Brain microvascular endothelial cell (primary cell): Measurements from ENCODE around the gene SLC43A3.
"Not testable (repeated sequence)": the region's sequence is repeated elsewhere in the genome, so short reads cannot be mapped to it uniquely, and the experiment has no call there.

ENCODE experiments used
- DNase-seq: peaks from one replicate; pipeline ENCODE4 v3.0.0-alpha.2; 2020
- H3K27ac ChIP-seq: fragments of 250-450 bp; sonication (Bioruptor Pico); 2 replicates; pipeline ENCODE4 v1.5.1; 2020; ENCODE audit warnings: mild to moderate bottlenecking, moderate library complexity
- H3K27me3 ChIP-seq: fragments of 250-450 bp; sonication (Bioruptor Pico); replicated peaks from 2 replicates; pipeline ENCODE4 v1.5.1; 2020; ENCODE audit warnings: mild to moderate bottlenecking
- H3K36me3 ChIP-seq: fragments of 250-450 bp; sonication (Bioruptor Pico); replicated peaks from 2 replicates; pipeline ENCODE4 v1.5.1; 2020; ENCODE audit warnings: mild to moderate bottlenecking
- H3K4me3 ChIP-seq: 2 replicates; pipeline ENCODE4 v1.5.1; 2011; ENCODE audit warnings: low read depth, mild to moderate bottlenecking, control low read depth, low read length, moderate library complexity
- CTCF ChIP-seq: IDR thresholded peaks from 2 replicates; pipeline ENCODE4 v1.5.1; 2011; ENCODE audit warnings: low read depth, mild to moderate bottlenecking, moderate library complexity, low read length, control low read depth, inconsistent platforms; ENCODE audit errors: missing control alignments
- in situ Hi-C: cut with HindIII; loops from 2 replicates; pipeline ENCODE4 v1.10.0; 2017; ENCODE audit warnings: low sequenced_read_pairs, low pct_ligation_motif_present

The SLC43A3 gene

GRCh38 chr11:57446055-57446454 is 19.1 kb upstream of the SLC43A3 start:
- Histone ChIP-seq H3K27ac (no peak overlapping the region), H3K4me3 (no peak overlapping the region), H3K27me3 (no peaks in the 10 kb centered on the region), H3K36me3 (no peaks in the 10 kb centered on the region)
- DNase-seq, result no peak
- in situ Hi-C loops, result no loop called here
- TF ChIP-seq CTCF, result no peak

- H3K36me3 ChIP-seq, in situ Hi-C loops, DNase-seq, H3K27me3 ChIP-seq, H3K27ac ChIP-seq, H3K4me3 ChIP-seq: not testable (repeated sequence)
Measured at GRCh38 chr11:57445122-57445394, 18.1 kb upstream of the SLC43A3 start.

GRCh38 chr11:57444362-57445121 is 17.6 kb upstream of the SLC43A3 start:
- no peak for DNase-seq
- no peak for TF ChIP-seq CTCF

GRCh38 chr11:57440744-57441414 is 14.0 kb upstream of the SLC43A3 start:
- no peak for TF ChIP-seq CTCF
- in situ Hi-C loops, result no loop called here
- no peak for DNase-seq
- Histone ChIP-seq H3K27me3 (no peaks in the 10 kb centered on the region), H3K36me3 (no peaks in the 10 kb centered on the region), H3K4me3 (no peak overlapping the region), H3K27ac (no peak overlapping the region)

More at GRCh38 chr11:57444362-57445121, 17.6 kb upstream of the SLC43A3 start:
- H3K27ac ChIP-seq, result no peak overlapping the region
- no peaks in the 10 kb centered on the region for H3K27me3 ChIP-seq
- H3K36me3 ChIP-seq, result no peaks in the 10 kb centered on the region
- no peak overlapping the region for H3K4me3 ChIP-seq
- in situ Hi-C loops, result no loop called here

GRCh38 chr11:57439786-57440185 is 12.9 kb upstream of the SLC43A3 start:
- in situ Hi-C loops, result no loop called here
- Histone ChIP-seq H3K36me3 (no peaks in the 10 kb centered on the region), H3K4me3 (no peak overlapping the region), H3K27ac (no peak overlapping the region), H3K27me3 (no peaks in the 10 kb centered on the region)
- no peak for TF ChIP-seq CTCF
- DNase-seq, result no peak

GRCh38 chr11:57438345-57439285 is 11.7 kb upstream of the SLC43A3 start:
- H3K36me3 ChIP-seq, result no peaks in the 10 kb centered on the region
- H3K4me3 ChIP-seq, result no peak overlapping the region
- in situ Hi-C loops, result no loop called here
- H3K27ac ChIP-seq, result no peak overlapping the region
- no peak for TF ChIP-seq CTCF
- H3K27me3 ChIP-seq, result no peaks in the 10 kb centered on the region
- DNase-seq, result no peak
